Ovary (tissue), 9 donors: ENCODE results near the gene HEXIM1. TPM values are rescaled to one million over a fixed set of nuclear protein-coding genes. Genes with fewer than 3 reads are reported as not detected.
A peak's percentile ranks its signal among the peaks of the same experiment; 100 is the strongest.

Experiments
- DNase-seq, 5 donors: peaks; one replicate each; pipeline ENCODE4 v3.0.0-alpha.2; 2019 to 2020
- H3K27ac ChIP-seq, 2 donors: fragments of 200-600 bp; one replicate each; pipeline versions ENCODE4 v1.5.1 to v1.8.0; 2019 to 2022
- H3K27me3 ChIP-seq: fragments of 200-600 bp; one replicate; pipeline ENCODE4 v1.8.0; 2022
- H3K36me3 ChIP-seq: fragments of 200-600 bp; sonication (generic); one replicate; pipeline ENCODE4 v1.5.1; 2019
- H3K4me1 ChIP-seq: one replicate; pipeline ENCODE4 v1.8.1; 2013; ENCODE audit warnings: mild to moderate bottlenecking, moderate library complexity; ENCODE audit not compliant: insufficient read depth
- H3K4me3 ChIP-seq: fragments of 200-600 bp; sonication (generic); one replicate; pipeline ENCODE4 v1.5.1; 2017
- H3K9me3 ChIP-seq, 2 donors: fragments of 200-600 bp in 1 of 2; sonication (generic) in 1 of 2; one replicate each; pipeline versions ENCODE4 v1.5.1 to v1.8.1; 2013 to 2019; ENCODE audit warnings: mild to moderate bottlenecking in 1 of 2, moderate library complexity in 1 of 2
- CTCF ChIP-seq, 3 donors: fragments of 450-650 bp in 2 of 3; fragments of 200-600 bp in 1 of 3; IDR thresholded peaks; one replicate each; pipeline versions ENCODE4 v1.5.1 to v1.8.0; 2016 to 2022; ENCODE audit warnings: antibody characterized with exemption in 3 of 3, mild to moderate bottlenecking in 1 of 3
- EP300 ChIP-seq: sonication (generic); formaldehyde crosslinking; IDR thresholded peaks from one replicate; pipeline ENCODE4 v1.6.1; 2017; ENCODE audit warnings: antibody characterized with exemption
- POLR2A ChIP-seq: fragments of 450-650 bp; IDR thresholded peaks from one replicate; pipeline ENCODE4 v1.6.1; 2017; ENCODE audit warnings: antibody characterized with exemption, mild to moderate bottlenecking, moderate library complexity
- WGBS, 3 donors: extraction: QIAGEN DNeasy Blood & Tissue Kit in 1 of 3; methylation state at CpG; one replicate each; pipeline versions ENCODE4 v1.1.5 to v1.1.7; 2013 to 2017; 5-methylcytosine and 5-hydroxymethylcytosine counted together
- intact Hi-C, 4 donors: fragments of 100-400 bp; cut with DNase I; formaldehyde crosslinking; loops; one replicate each; pipeline versions ENCODE4 v1.11.0 to v1.15.1; 2022 to 2023
- polyA plus RNA-seq, 2 donors: library from polyadenylated mRNA; stranded (reverse); fragments of 200-250 nt in 1 of 2; fragments of 350-450 nt in 1 of 2; fragmentation: Illumina TruSeq in 1 of 2; extraction: RNeasy Lipid Tissue Mini Kit (QIAGEN cat#74804) in 1 of 2; gene quantifications; one replicate each; pipeline ENCODE4 v1.2.3, GENCODE V29; 2013 to 2014
- total RNA-seq, 7 donors: library from RNA; depleted of rRNA in 2 of 7; stranded (reverse); fragments of >200 nt in 2 of 7; fragmentation: NEBNext Ultra II Directional in 3 of 7; extraction: Animal tissue kit (Norgen Biotek cat#: 25700) in 3 of 7; gene quantifications; one replicate each; pipeline versions ENCODE4 v1.1.0 to v1.2.4, GENCODE V29; 2016 to 2023
- donor health status: DM: no; HTN: no; CAD: no; lungs with moderate emphysema.
- donor health status: DM: no; HTN: no; CAD: no.
- donor health status: Bipolar disorder and iron deficiency.
- donor health status: DM: yes; HTN: yes; CAD: no.
- donor health status: DM: no; HTN: no; CAD: no.
- donor health status: DM: yes; HTN: yes; CAD: no.

HEXIM1 gene
- total and polyA plus RNA-seq, 9 donors = 14.4 to 37.8 (median 26.9) TPM

DNA sequence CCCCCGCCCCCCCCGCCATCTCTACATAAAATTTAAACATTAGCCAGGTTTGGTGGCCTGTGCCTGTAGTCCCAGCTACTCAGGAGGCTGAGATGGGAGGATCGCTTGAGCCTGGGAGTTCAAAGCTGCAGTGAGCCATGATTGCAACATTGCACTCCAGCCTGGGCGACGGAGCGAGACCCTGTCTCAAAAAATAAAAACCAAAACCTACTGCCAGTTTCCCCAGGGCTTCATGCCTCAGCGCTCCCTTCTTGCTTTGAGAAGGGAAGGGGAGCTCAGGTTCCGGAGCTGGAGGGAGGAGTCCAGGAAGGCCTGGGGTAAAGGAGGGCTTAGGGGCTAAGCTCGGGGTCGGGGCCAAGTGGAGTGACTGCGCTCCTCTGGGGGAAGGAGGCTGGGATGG is 36.4 kb upstream of the HEXIM1 start:
- TF ChIP-seq CTCF (IDR thresholded peaks at IDR 0.05) = no peak
- no peak for TF ChIP-seq EP300
- TF ChIP-seq POLR2A = no peak
- no peaks in the 10 kb centered on the region for H3K36me3 ChIP-seq
- H3K4me1 ChIP-seq = peaks cover 9% of the 10 kb centered on the region
- peak overlapping the region; percentile 8 to 71 for H3K27ac ChIP-seq
- no peak for DNase-seq
- no peak overlapping the region for H3K4me3 ChIP-seq
- no peaks in the 10 kb centered on the region for H3K27me3 ChIP-seq
- WGBS, 3 donors = 89 to 94% (median 93%) methylated on average over 11 of the region's 11 CpGs
- intact Hi-C loops = loop anchor here in 1 of 4 donors (10.0 kb wide), 1 partner anchor 197 kb away; the partner anchor contains the start of gene GFAP
- no peaks in the 10 kb centered on the region for H3K9me3 ChIP-seq

DNA sequence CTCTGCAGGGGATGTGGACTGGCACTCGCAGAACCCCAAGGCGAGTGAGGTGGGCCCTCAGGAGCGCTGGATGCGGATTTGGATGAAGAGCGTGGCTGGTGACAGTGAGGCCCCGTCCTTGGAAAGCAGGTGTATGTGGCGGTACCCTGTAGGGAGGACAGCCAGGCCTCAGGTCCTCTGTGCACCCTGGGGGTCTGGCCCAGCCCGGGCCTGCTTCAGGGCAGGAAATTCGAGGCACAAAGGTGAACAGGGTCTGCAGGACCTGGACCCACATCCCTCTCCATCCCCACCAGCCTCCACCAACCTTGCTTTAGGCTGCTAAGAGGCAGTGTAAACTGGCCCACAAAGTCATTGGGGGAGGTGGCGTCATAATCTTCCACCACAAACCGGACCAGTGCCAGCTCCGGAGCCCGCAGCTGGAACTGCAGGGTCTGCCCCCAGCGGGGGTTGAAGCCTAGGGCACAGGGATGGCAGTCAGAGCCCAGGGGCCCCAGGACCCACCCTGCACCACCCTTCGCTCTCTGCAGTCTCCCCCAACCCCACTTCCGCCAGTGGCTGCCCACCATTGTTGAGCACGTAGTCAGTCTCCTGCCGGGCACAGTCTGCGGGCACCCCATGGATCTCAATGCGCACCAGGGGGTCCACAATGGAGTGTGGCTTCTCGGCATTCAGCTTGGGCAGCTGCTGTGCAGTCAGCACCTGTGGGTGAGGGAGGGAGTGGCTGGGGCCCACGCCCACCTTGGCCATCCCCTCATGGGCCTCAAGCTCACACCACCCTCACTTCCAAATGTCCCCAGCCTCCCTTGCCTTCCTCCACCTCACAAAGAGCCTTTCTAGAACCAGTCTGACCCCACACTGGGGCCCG is 35.5 kb upstream of the HEXIM1 start:
- WGBS, 3 donors = 92 to 95% (median 94%) methylated on average over 23 of the region's 23 CpGs
- H3K27ac ChIP-seq = peak overlapping the region in 1 of 2 donors; percentile 71
- peaks cover 9% of the 10 kb centered on the region for H3K4me1 ChIP-seq
- H3K27me3 ChIP-seq = no peaks in the 10 kb centered on the region
- no peak for TF ChIP-seq CTCF (IDR thresholded peaks at IDR 0.05)
- TF ChIP-seq POLR2A = no peak
- TF ChIP-seq EP300 = no peak
- intact Hi-C loops = loop anchor here in 1 of 4 donors (10.0 kb wide), 1 partner anchor 198 kb away; the partner anchor contains the start of gene GFAP
- DNase-seq = no peak
- no peaks in the 10 kb centered on the region for H3K36me3 ChIP-seq
- H3K4me3 ChIP-seq = no peak overlapping the region
- no peaks in the 10 kb centered on the region for H3K9me3 ChIP-seq

DNA sequence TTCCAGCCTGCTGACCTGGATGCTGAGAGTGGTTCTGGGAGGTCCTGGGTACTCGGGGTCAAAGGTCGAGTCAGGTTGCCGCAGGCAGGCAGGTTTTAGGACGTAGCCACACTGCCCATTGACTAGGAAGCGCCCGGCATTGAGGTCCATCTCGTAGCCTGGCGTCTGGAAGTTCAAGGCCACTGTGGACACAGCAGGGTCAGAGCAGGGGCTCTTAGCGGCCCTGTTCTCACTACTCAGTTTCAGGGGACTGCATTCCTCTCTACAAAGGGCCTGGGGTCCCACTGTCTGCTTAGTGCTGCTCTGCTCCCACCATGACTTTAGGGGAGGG is 34.9 kb upstream of the HEXIM1 start:
- peak overlapping the region in 1 of 2 donors; percentile 52 for H3K27ac ChIP-seq
- H3K4me1 ChIP-seq = peaks cover 9% of the 10 kb centered on the region
- no peaks in the 10 kb centered on the region for H3K9me3 ChIP-seq
- DNase-seq = peak in 1 of 5 donors; percentile 32
- WGBS, 3 donors = 64 to 85% methylated on average over 7 to 9 of the region's 9 CpGs; no CpG with 5 or more reads in 1 of the 3 donors
- no peak overlapping the region for H3K4me3 ChIP-seq
- no peaks in the 10 kb centered on the region for H3K27me3 ChIP-seq
- no peak for TF ChIP-seq CTCF (IDR thresholded peaks at IDR 0.05)
- TF ChIP-seq POLR2A = no peak
- no peak for TF ChIP-seq EP300
- H3K36me3 ChIP-seq = no peaks in the 10 kb centered on the region
- intact Hi-C loops = loop anchor here in 1 of 4 donors (10.0 kb wide), 1 partner anchor 199 kb away; the partner anchor contains the start of gene GFAP

- intact Hi-C loops = loop anchor here in 1 of 4 donors (10.0 kb wide), 1 partner anchor 200 kb away; the partner anchor contains the start of gene GFAP
- TF ChIP-seq POLR2A (no peak), EP300 (no peak), CTCF (IDR thresholded peaks at IDR 0.05) (no peak)
- Histone ChIP-seq H3K36me3 (no peaks in the 10 kb centered on the region), H3K9me3 (no peaks in the 10 kb centered on the region), H3K27me3 (no peaks in the 10 kb centered on the region), H3K4me3 (no peak overlapping the region), H3K4me1 (peaks cover 9% of the 10 kb centered on the region), H3K27ac (peak overlapping the region in 1 of 2 donors; percentile 52)
- DNase-seq = no peak
- WGBS, 3 donors = 76 to 81% (median 77%) methylated on average over 19 of the region's 19 CpGs
Observed at GRCh38 chr17:45114117-45114932, 34.0 kb upstream of the HEXIM1 start.
